Endothelial cell of umbilical vein (primary cell): ENCODE measurements around the gene DMD. TPM values are rescaled to one million over a fixed set of nuclear protein-coding genes. Genes with fewer than 3 reads are reported as not detected.

Source experiments
- BruUV-seq: library from RNA; stranded (reverse); fragments of 400-500 nt; replicated peaks from 2 replicates; lab custom pipeline; 2021; lab: Mats Ljungman, UMichigan
- CTCF ChIA-PET: fragments of 300-600, 350-600 bp; sonication (Branson Sonifier 250); formaldehyde crosslinking; loops from one replicate; lab custom pipeline; 2021; ENCODE audit warnings: antibody characterized with exemption, inconsistent platforms; lab: Charles Lee
- POLR2A ChIA-PET: fragments of 300-600, 350-600 bp; sonication (Branson Sonifier 250); formaldehyde crosslinking; loops from one replicate; lab custom pipeline; 2021; ENCODE audit warnings: antibody characterized with exemption, inconsistent platforms; lab: Charles Lee
- DNase-seq: peaks from one replicate; pipeline ENCODE4 v3.0.0-alpha.2; 2011; ENCODE audit warnings: low read depth, low spot score
- FAIRE-seq: peaks from 2 replicates; lab custom pipeline; 2011; peaks lifted over from hg19 to GRCh38; lab: Jason Lieb, UNC
- H2AFZ ChIP-seq: 2 replicates; pipeline ENCODE4 v1.6.0; 2012; ENCODE audit warnings: low read depth, low read length, control low read depth, inconsistent platforms
- H3K27ac ChIP-seq: 2 replicates; pipeline ENCODE4 v1.5.1; 2011; ENCODE audit warnings: low read depth, mild to moderate bottlenecking, control low read depth, low read length, moderate library complexity; ENCODE audit not compliant: insufficient read depth
- H3K27me3 ChIP-seq, 2 experiments: 2 replicates each; pipeline versions ENCODE4 v1.6.0 to v1.6.1; 2011; ENCODE audit warnings: low read length in 2 of 2, mixed read lengths in 1 of 2; ENCODE audit not compliant: control insufficient read depth in 2 of 2, insufficient read depth in 2 of 2
- H3K36me3 ChIP-seq, 2 experiments: 2 replicates in 1 of 2; 3 replicates in 1 of 2; pipeline ENCODE4 v1.5.1; 2011; ENCODE audit warnings: low read length in 2 of 2, mild to moderate bottlenecking in 1 of 2, moderate library complexity in 1 of 2; ENCODE audit not compliant: control insufficient read depth in 2 of 2, insufficient read depth in 2 of 2; ENCODE audit errors: extremely low read depth in 1 of 2
- H3K4me1 ChIP-seq: 3 replicates; pipeline ENCODE4 v1.5.1; 2011; ENCODE audit warnings: mild to moderate bottlenecking, low read length; ENCODE audit not compliant: control insufficient read depth, insufficient read depth; ENCODE audit errors: extremely low read depth
- H3K4me2 ChIP-seq: 2 replicates; pipeline ENCODE4 v1.6.1; 2011; ENCODE audit warnings: low read length, control low read depth, mixed read lengths; ENCODE audit not compliant: insufficient read depth
- H3K4me3 ChIP-seq, 3 experiments: fragments of 200-600 bp in 1 of 3; sonication (generic), shearing (Covaris generic) in 1 of 3; replicated peaks in 1 of 3; 2 replicates each; pipeline ENCODE4 v1.5.1; 2011 to 2016; ENCODE audit warnings: control low read depth in 3 of 3, low read length in 3 of 3, mild to moderate bottlenecking in 2 of 3, inconsistent platforms in 1 of 3, low read depth in 1 of 3, moderate library complexity in 1 of 3; ENCODE audit not compliant: insufficient read depth in 1 of 3
- H3K79me2 ChIP-seq: 2 replicates; pipeline ENCODE4 v1.6.0; 2012; ENCODE audit warnings: low read length, inconsistent platforms; ENCODE audit not compliant: control insufficient read depth, insufficient read depth
- H3K9ac ChIP-seq: replicated peaks from 2 replicates; pipeline ENCODE3; 2011; ENCODE audit warnings: low read length, control low read depth; ENCODE audit not compliant: insufficient read depth; ENCODE audit errors: extremely low read depth
- H3K9me1 ChIP-seq: replicated peaks from 3 replicates; pipeline ENCODE4 v1.6.0; 2011; ENCODE audit warnings: mild to moderate bottlenecking, low read length; ENCODE audit not compliant: control insufficient read depth, insufficient read depth; ENCODE audit errors: extremely low read depth
- H3K9me3 ChIP-seq: replicated peaks from 2 replicates; pipeline ENCODE4 v1.5.1; 2012; ENCODE audit warnings: low read length, inconsistent platforms; ENCODE audit not compliant: control insufficient read depth, insufficient read depth
- H4K20me1 ChIP-seq: replicated peaks from 2 replicates; pipeline ENCODE3; 2011; ENCODE audit warnings: mild to moderate bottlenecking, low read length; ENCODE audit not compliant: control insufficient read depth, insufficient read depth; ENCODE audit errors: extremely low read depth
- EZH2 ChIP-seq: IDR thresholded peaks from 2 replicates; pipeline ENCODE4 v1.6.1; 2012; ENCODE audit warnings: borderline replicate concordance, low read depth, mild to moderate bottlenecking, moderate library complexity, low read length, inconsistent platforms; ENCODE audit not compliant: severe bottlenecking
- FOS ChIP-seq: IDR thresholded peaks from 2 replicates; pipeline ENCODE4 v1.6.1; 2011; ENCODE audit warnings: mild to moderate bottlenecking, low read length, moderate library complexity, borderline replicate concordance; ENCODE audit not compliant: insufficient read depth
- GATA2 ChIP-seq: IDR thresholded peaks from 2 replicates; pipeline ENCODE4 v1.7.0; 2011; ENCODE audit warnings: low read depth, mild to moderate bottlenecking, moderate library complexity, mixed read lengths, low read length; ENCODE audit not compliant: insufficient read length, insufficient read depth
- JUN ChIP-seq: IDR thresholded peaks from 2 replicates; pipeline ENCODE4 v1.6.1; 2011; ENCODE audit warnings: borderline replicate concordance, low read depth; ENCODE audit not compliant: insufficient read length, insufficient read depth
- MYC ChIP-seq: IDR thresholded peaks from one replicate; pipeline ENCODE4 v1.6.1; 2011; ENCODE audit warnings: mild to moderate bottlenecking, low read depth, low read length
- POLR2A ChIP-seq: IDR thresholded peaks from 2 replicates; pipeline ENCODE4 v1.6.1; 2012; ENCODE audit warnings: low read depth, mild to moderate bottlenecking, control low read depth, low read length
- POLR2AphosphoS5 ChIP-seq: IDR thresholded peaks from 2 replicates; pipeline ENCODE4 v1.6.1; 2012; ENCODE audit warnings: low read depth, mild to moderate bottlenecking, control low read depth, low read length, moderate library complexity; ENCODE audit not compliant: insufficient read depth
- dilution Hi-C: fragments of 300-500 bp; cut with MboI; formaldehyde crosslinking; loops from one replicate; pipeline ENCODE4 v1.15.0; 2019; ENCODE audit warnings: low sequenced_read_pairs; ENCODE audit not compliant: extremely low pct_ligation_motif_present
- intact Hi-C: fragments of 100-400 bp; cut with micrococcal nuclease; formaldehyde crosslinking; loops from one replicate; pipeline ENCODE4 v1.10.0; 2022
- polyA plus RNA-seq, 4 experiments: library from polyadenylated mRNA; depleted of rRNA in 3 of 4; stranded (reverse) in 3 of 4; unstranded in 1 of 4; fragments of >200 nt; gene quantifications; 2 replicates each; pipeline versions ENCODE4 v1.2.1 to v1.2.3, GENCODE V29; 2011 to 2012; ENCODE audit warnings: missing spikeins in 1 of 4
- total RNA-seq: library from RNA; stranded (reverse); gene quantifications from 2 replicates; pipeline ENCODE4 v1.2.3, GENCODE V29; 2021
- TF ChIP-seq, protein P1 (sequence below): IDR thresholded peaks from 2 replicates; pipeline ENCODE4 v1.6.1; 2011; ENCODE audit not compliant: insufficient read depth, insufficient read length
- TF ChIP-seq, protein P2 (sequence below), 2 donors: IDR thresholded peaks; 1 replicate in 1 of 2; 2 replicates in 1 of 2; pipeline ENCODE4 v1.5.1; 2011; ENCODE audit warnings: low read length in 2 of 2, mild to moderate bottlenecking in 2 of 2, moderate library complexity in 2 of 2, control low read depth in 1 of 2, inconsistent platforms in 1 of 2, low read depth in 1 of 2; ENCODE audit not compliant: insufficient read depth in 1 of 2; ENCODE audit errors: extremely low read depth in 1 of 2

The DMD gene
- total and polyA plus RNA-seq, 2 donors (not counting 3 experiments of a cell fraction or from before 2014, with no cell fraction given) = 7.3 to 9.0 TPM

DNA sequence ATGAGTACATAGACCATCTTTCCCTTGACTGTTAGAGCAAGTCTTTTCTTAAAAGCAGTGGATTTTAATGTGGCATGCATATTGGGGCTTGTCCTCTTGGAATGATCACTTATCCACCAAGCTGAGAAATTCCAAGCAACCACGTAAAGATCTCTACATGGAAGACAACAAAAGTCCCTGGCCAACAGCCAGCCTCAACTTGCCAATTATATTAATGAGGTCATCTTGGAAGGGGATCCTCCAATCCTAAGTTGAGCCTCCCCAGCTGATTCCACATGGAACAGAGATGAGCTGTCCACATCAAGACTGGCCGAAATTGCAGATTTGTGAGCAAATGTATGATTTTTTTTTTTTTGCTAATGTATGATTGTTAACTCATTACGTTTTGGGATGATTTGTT is 2118.9 kb downstream of the DMD start:
- H2AFZ ChIP-seq = no peak overlapping the region
- H3K79me2 ChIP-seq = no peaks in the 10 kb centered on the region
- no peaks in the 10 kb centered on the region for H3K36me3 ChIP-seq
- no peaks in the 10 kb centered on the region for H4K20me1 ChIP-seq
- H3K4me2 ChIP-seq = no peak overlapping the region
- H3K9ac ChIP-seq = no peak overlapping the region
- ChIA-PET POLR2A (no interaction called here), CTCF (no interaction called here)
- FAIRE-seq = no peak
- no peak for TF ChIP-seq POLR2A
- TF ChIP-seq FOS = no peak
- TF ChIP-seq, protein P1, sequence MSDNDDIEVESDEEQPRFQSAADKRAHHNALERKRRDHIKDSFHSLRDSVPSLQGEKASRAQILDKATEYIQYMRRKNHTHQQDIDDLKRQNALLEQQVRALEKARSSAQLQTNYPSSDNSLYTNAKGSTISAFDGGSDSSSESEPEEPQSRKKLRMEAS = no peak
- TF ChIP-seq MYC = no peak
- no peak for TF ChIP-seq EZH2
- no peak for TF ChIP-seq POLR2AphosphoS5
- TF ChIP-seq, protein P2, sequence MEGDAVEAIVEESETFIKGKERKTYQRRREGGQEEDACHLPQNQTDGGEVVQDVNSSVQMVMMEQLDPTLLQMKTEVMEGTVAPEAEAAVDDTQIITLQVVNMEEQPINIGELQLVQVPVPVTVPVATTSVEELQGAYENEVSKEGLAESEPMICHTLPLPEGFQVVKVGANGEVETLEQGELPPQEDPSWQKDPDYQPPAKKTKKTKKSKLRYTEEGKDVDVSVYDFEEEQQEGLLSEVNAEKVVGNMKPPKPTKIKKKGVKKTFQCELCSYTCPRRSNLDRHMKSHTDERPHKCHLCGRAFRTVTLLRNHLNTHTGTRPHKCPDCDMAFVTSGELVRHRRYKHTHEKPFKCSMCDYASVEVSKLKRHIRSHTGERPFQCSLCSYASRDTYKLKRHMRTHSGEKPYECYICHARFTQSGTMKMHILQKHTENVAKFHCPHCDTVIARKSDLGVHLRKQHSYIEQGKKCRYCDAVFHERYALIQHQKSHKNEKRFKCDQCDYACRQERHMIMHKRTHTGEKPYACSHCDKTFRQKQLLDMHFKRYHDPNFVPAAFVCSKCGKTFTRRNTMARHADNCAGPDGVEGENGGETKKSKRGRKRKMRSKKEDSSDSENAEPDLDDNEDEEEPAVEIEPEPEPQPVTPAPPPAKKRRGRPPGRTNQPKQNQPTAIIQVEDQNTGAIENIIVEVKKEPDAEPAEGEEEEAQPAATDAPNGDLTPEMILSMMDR (IDR thresholded peaks at IDR 0.05; ENCODE audit: extremely low read depth in 1 of 2, insufficient read depth in 1 of 2, low read depth in 1 of 2, low read length in 2 of 2) = no peak
- no peak for TF ChIP-seq JUN
- no peak for TF ChIP-seq GATA2
- H3K27ac ChIP-seq = no peak overlapping the region
- no peaks in the 10 kb centered on the region for H3K27me3 ChIP-seq
- no peaks in the 10 kb centered on the region for H3K9me3 ChIP-seq
- no TSS peak for BruUV-seq
- no peak overlapping the region for H3K4me3 ChIP-seq
- intact Hi-C loops (no loop called here), dilution Hi-C loops (no loop called here)
- DNase-seq = no peak
- H3K9me1 ChIP-seq = no peaks in the 10 kb centered on the region
- no peaks in the 10 kb centered on the region for H3K4me1 ChIP-seq
